Amygdala (tissue), 56 donors: Measurements from ENCODE around the gene EPO.
"Not testable (repeated sequence)": the region's sequence is repeated elsewhere in the genome, so short reads cannot be mapped to it uniquely, and the experiment has no call there.

ENCODE experiments used
- DNase-seq, 56 donors: peaks; one replicate each; lab custom pipeline; 2025; lab: John Stamatoyannopoulos, UW

Gene EPO

DNA sequence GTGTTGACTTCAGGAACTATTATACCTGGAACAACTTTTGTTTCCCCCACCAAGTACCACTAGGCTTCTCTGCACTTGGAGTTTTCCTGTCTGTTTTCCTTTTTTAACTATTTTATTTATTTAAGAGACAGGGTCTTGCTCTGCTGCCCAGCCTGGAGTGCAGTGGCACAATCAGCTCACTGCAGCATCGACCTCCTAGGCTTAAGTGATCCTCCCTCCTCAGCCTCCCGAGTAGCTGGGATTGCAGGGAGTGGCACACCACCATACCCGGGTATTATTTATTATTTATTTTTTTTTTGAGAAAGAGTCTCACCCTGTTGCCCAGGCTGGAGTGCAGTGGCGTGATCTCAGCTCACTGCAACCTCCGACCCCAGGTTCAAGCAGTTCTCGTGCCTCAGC lies 24.1 kb upstream of the EPO start:
- DNase-seq = no peak

DNA sequence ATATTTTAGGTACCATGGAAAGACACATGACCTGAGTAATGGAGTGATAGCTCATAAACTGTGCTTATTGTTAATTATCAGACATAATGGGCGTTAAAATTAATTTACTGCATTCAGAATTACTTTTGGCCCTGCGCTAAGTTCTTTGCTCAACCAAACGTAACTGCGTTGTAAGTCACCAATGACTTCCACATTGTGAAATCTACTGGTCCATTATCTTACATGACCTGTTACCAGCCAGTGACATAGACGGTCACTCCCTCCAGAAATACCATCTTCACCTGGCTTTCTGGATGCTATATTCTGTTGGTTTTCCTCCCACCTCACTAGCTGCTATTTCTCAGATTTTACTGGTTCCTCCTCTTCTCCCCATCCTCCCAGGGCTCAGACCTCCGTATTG lies 21.2 kb upstream of the EPO start:
- no peak for DNase-seq

DNA sequence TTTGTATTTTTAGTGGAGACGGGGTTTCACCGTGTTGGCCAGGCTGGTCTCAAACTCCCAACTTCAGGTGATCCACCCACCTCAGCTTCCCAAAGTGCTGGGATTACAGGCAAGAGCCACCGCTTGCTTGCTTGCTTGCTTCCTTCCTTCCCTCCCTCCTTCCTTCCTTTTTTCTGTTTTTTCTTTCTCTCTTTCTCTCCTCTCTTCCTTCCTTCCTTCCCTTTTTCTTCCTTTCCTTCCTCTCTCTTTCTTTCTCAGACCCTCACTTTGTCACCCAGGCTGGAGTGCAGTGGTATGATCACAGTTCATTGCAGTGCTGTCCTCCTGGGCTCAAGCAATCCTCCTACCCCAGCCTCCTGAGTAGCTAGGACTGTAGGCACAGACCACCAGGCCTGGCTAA lies 19.2 kb upstream of the EPO start:
- not testable (repeated sequence) for DNase-seq

DNA sequence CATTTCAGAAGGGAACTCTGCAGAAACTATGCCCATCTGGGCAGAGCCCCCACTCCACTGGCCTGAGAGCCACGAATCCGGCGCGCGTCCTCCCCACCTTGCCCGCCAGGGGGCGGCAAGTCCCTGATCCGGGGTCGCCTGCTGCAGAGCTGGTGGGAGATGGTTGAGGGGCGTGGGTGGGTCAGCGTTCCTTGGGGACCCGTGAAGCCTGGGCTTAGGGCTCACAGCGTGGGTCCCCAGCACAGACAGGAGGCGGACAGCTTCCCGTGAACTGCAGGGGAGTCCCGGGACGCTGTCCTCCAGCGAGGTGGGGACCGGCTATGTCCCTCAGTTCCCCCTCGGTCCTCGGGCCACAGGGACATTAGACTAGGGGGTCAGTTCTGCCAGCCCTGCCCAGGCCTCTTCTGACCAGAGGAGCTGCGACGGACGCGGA lies 14.9 kb upstream of the EPO start:
- peak in 50 of 56 donors; percentile 10 to 84 (median 62) for DNase-seq

DNA sequence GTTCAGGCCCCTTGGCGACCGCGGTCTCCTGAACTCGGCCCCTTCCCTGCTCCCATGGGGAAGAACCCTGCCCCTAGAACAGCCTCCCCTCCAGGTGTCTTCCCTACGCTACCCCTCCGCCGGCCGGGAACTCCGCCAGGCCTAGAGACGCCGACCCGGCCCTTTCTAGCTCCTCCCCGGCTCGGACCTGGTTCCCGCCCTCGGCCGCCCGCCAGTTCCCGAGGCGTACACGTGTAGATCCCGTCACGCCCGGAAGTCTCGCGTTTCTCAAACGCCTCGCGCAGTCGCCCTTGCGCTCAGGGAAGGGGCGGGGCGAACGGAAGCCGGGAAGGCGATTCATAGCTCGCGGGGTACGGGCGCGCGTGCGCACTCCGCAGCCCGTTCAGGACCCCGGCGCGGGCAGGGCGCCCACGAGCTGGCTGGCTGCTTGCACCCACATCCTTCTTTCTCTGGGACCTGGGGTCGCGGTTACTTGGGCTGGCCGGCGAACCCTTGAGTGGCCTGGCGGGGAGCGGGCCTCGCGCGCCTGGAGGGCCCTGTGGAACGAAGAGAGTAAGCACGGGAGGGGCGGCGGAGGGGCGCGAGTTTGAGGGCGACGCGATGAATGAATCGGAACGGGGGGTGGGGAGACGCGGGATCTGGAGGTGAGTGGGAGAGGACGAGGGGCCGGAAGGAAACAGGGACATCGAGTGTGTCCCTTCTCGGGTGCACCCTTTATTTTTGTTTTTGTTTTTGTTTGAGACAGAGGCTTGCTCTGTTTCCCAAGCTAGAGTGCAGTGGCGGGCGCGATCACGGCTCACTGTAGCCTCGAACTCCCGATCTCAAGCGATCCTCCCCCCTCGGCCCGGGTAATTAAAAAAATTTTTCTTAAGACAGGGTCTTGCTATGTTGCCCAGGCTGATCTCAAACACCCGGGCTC lies 14.3 kb upstream of the EPO start, which contains the start of gene POP7:
POP7 (plus strand) TSS at position 369 of the 919 bp plus-strand sequence. CDS start 710 bp downstream, outside the sequence.
- DNase-seq = peak; percentile 68 to 98 (median 92)

DNA sequence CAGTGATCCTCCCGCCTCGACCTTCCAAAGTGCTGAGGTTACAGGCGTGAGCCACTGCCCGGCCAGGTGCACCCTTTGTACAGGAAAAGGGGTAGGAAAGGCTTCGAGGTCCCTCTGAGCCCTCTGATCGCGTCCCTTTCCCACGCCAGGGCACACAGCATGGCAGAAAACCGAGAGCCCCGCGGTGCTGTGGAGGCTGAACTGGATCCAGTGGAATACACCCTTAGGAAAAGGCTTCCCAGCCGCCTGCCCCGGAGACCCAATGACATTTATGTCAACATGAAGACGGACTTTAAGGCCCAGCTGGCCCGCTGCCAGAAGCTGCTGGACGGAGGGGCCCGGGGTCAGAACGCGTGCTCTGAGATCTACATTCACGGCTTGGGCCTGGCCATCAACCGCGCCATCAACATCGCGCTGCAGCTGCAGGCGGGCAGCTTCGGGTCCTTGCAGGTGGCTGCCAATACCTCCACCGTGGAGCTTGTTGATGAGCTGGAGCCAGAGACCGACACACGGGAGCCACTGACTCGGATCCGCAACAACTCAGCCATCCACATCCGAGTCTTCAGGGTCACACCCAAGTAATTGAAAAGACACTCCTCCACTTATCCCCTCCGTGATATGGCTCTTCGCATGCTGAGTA lies 13.5 kb upstream of the EPO start:
- peak in 4 of 56 donors; percentile 11 to 37 (median 24) for DNase-seq

DNA sequence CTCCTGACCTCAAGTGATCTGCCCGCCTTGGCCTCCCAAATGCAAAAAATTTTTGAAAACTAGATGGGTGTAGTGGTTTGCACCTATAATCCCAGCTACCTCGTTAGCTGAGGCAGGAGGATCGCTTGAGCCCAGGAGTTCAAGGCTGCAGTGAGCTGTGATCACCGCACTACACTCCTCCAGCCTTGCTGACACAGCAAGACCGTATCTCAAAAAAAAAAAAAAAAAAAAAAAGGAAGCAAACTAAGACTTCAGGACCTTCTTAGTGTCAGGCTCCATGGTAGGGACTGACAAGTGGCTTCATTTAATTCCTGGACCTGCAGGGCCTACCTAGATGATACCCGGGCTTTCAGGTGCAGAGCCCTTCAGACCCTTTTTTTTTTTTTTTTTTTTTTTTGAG lies 11.9 kb upstream of the EPO start:
- DNase-seq = no peak

DNA sequence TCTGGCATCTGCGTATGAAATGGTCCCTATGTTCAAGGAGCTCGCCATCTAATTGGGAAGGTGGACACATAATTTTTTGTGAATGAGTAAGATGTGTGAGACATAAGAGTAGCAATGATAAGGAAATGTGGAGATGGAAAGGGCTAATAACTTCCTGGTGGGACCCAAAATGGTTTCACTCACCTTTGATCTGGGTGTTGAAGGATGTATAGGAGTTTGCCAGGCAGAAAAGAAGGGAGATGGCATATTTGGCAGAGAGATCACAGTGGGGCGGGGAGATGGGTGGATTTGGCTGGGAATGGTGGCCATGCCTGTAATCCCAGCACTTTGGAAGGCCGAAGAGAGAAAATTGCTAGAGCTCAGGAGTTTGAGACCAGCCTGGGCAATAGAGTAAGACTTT lies 9.8 kb upstream of the EPO start:
- no peak for DNase-seq

DNA sequence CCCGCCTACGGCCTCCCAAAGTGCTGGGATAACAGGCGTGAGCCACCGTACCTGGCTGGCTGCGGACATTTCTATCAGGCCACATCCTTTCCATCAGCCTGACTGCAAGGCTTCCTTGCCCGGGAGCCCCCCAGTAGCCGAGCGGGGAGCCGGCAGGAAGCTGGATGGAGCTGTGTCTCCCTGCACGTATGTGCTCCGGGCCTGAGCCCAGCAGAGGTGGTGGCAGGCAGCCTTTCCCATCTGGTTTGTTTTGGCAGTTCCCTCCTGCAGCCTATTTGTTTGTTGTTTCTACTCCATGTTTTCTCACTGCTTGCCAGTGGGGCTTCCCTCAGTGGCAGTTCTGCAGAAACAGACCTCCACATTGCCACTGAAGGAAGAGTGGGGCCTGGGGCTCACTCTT lies 8.9 kb upstream of the EPO start:
- peak in 3 of 56 donors; percentile 1 to 26 (median 10) for DNase-seq

DNA sequence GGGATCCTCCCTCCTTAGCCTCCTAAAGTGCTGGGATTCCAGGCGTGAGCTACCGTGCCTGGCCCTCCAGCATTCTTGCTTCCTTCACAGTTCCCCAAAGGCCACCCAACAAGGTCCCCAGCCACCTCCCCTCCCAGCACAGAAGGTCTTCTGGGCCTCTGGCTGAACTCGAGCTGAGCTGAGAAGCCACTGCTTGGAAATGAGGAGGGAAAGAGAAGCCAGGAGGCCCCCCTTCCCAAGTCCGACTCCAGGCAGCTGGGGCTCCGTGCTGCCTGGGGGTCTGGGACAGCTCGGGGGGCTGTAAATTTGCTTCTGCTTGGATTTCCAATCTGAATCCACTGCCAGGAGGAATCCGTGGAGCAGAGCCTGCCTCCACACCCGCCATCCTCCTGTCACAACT lies 5.5 kb upstream of the EPO start:
- no peak for DNase-seq

DNA sequence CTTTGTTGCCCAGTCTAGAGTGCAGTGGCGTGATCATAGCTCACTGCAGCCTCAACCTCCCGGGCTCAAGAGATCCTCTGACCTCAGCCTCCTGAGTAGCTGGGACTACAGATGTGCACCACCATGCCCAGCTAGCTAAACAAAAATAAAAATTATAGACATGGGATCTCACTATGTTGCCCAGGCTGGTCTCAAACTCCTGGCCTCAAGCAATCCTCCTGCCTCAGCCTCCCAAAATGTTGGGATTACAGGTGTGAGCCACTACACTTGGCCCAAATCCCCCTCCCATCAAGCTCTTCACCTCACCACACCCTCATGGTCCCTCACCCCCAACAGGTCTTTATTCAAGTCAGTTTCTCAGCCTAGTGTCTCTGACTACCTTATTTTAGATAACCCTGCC lies 3.2 kb upstream of the EPO start:
- not testable (repeated sequence) for DNase-seq

DNA sequence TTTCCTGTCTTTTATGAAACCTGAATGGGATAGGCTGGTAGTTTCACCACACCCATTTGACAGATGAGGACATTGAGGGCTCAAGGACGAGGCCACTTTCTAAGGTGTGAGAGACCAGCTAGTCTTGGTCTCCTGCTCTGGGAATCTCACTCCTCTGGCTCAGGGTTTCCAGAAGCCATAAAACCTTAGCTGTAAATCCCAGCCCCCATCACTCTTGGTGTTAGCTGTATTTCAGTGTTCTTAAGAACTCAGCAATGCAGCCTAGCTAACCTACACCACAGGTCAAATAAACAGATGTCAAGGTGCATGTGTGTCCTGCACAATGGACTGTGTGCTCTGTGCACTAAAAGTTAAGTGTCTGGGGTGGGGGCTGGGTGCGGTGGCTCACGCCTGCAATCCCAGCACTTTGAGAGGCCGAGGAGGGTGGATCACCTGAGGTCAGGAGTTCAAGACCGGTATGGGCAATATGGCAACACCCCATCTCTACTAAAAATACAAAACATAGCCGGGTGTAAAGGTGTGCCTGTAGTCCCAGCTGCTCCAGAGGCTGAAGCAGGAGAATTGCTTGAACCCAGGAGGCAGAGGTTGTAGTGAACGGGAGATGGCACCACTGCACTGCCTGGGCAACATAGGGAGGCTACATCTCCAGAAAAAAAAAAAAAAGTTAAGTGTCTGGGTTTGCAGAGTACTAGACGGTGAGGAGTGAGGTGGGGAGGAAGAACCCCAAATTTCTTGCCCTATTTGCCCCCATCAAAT lies 567 bp upstream of the EPO start:
- DNase-seq = no peak

DNA sequence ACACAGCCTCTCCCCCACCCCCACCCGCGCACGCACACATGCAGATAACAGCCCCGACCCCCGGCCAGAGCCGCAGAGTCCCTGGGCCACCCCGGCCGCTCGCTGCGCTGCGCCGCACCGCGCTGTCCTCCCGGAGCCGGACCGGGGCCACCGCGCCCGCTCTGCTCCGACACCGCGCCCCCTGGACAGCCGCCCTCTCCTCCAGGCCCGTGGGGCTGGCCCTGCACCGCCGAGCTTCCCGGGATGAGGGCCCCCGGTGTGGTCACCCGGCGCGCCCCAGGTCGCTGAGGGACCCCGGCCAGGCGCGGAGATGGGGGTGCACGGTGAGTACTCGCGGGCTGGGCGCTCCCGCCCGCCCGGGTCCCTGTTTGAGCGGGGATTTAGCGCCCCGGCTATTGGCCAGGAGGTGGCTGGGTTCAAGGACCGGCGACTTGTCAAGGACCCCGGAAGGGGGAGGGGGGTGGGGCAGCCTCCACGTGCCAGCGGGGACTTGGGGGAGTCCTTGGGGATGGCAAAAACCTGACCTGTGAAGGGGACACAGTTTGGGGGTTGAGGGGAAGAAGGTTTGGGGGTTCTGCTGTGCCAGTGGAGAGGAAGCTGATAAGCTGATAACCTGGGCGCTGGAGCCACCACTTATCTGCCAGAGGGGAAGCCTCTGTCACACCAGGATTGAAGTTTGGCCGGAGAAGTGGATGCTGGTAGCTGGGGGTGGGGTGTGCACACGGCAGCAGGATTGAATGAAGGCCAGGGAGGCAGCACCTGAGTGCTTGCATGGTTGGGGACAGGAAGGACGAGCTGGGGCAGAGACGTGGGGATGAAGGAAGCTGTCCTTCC lies 620 bp downstream of the EPO start:
- DNase-seq = no peak

DNA sequence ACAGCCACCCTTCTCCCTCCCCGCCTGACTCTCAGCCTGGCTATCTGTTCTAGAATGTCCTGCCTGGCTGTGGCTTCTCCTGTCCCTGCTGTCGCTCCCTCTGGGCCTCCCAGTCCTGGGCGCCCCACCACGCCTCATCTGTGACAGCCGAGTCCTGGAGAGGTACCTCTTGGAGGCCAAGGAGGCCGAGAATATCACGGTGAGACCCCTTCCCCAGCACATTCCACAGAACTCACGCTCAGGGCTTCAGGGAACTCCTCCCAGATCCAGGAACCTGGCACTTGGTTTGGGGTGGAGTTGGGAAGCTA lies 1.2 kb downstream of the EPO start:
- DNase-seq = no peak

DNA sequence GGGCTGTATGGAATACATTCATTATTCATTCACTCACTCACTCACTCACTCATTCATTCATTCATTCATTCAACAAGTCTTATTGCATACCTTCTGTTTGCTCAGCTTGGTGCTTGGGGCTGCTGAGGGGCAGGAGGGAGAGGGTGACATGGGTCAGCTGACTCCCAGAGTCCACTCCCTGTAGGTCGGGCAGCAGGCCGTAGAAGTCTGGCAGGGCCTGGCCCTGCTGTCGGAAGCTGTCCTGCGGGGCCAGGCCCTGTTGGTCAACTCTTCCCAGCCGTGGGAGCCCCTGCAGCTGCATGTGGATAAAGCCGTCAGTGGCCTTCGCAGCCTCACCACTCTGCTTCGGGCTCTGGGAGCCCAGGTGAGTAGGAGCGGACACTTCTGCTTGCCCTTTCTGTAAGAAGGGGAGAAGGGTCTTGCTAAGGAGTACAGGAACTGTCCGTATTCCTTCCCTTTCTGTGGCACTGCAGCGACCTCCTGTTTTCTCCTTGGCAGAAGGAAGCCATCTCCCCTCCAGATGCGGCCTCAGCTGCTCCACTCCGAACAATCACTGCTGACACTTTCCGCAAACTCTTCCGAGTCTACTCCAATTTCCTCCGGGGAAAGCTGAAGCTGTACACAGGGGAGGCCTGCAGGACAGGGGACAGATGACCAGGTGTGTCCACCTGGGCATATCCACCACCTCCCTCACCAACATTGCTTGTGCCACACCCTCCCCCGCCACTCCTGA lies 2.4 kb downstream of the EPO start:
- no peak for DNase-seq

DNA sequence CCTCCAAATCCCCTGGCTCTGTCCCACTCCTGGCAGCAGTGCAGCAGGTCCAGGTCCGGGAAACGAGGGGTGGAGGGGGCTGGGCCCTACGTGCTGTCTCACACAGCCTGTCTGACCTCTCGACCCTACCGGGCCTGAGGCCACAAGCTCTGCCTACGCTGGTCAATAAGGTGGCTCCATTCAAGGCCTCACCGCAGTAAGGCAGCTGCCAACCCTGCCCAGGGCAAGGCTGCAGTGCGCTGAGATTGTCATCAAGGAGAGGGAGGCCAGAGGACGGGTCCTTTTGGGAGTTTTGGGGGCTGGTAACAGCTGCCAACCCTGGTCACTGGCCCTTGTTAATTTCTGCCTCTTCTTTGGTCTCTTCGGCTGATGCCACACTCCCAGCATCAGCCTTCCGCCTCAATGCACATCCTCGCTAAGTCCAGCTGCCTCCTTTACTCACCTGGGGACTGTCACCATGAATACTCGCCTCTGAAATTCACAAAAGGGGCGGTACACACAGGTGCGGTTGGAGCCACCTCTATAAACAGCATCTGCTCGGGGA lies 3.5 kb downstream of the EPO start:
- DNase-seq = no peak

DNA sequence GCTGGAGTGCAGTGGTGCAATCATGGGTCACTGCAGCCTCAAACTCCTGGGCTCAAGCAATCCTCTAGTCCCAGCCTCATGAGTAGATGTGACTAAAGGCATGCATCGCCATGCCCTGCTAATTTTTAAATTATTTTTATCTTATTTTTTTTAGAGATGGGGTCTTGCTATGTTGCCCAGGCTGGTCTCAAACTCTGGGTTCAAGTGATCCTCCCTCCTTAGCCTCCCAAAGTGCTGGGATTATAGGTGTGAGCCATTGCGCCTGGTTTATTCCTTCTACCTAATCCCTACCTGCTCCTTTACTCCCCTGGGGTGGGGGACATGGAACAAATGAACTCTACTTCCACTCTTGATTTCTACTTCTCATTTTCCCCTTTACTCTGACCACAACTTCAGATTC lies 4.1 kb downstream of the EPO start:
- not testable (repeated sequence) for DNase-seq

DNA sequence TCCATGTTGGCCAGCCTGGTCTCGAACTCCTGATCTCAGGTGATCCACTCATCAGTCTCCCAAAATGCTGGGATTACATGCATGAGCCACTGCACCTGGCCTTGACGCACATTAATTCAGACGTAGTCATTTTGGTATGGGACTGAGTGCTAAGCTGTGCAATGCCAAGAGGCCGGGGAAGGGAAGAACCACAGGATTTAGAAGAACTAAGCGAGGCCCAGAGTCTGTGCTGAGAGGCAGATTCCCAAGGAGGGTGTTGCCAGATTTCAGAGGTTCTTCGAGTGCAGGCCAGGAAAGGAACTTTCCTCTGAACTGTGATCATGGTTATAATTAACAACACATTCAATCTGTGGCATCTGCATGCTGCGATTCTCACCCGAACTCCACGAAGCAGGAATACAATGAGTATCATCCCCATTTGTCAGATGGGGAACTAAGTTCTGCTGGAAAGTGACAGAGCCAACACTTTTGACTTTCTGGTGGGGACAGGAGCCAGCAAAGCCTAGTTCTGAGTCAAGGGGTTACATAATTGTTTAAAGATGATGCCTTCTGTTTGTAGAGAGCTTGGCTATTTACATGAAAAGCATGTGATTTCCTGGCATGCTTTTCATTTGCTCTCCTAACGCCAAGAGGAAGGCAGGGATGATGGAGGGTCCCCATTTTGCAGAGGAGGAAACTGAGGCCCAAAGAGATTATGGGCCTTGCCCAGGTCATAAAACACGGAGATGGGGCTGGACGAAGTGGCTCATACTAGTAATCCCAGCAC lies 6.9 kb downstream of the EPO start:
- DNase-seq = no peak

DNA sequence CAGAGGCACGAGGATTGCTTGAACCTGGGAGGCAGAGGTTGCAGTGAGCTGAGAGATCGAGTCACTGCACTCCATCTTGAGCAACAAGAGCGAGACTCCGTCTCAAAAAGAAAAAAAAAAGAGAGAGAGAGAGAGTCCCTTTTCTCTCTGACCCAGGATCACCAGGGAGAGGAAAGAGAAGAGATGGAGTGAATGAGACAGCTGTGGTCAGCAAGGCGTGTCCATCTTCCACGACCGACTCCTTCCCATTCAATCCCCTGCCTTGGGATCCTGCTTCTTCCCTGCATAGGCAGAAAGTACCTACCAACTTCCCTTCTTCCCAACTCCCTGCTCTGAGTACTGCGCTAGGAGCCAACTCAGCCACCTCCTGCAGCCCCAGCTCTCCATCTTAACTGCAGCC lies 7.9 kb downstream of the EPO start:
- DNase-seq = no peak
